H9 (cell line): ENCODE measurements around the gene DENND1A. TPM values are rescaled to one million over a fixed set of nuclear protein-coding genes. Genes with fewer than 3 reads are reported as not detected.

Experiments used
- DNase-seq: peaks from one replicate; pipeline ENCODE4 v3.0.0-alpha.2; 2017
- H2AFZ ChIP-seq: one replicate; pipeline ENCODE4 v1.6.1; 2013; ENCODE audit warnings: mild to moderate bottlenecking, low read length, control low read depth, moderate library complexity
- H2AK5ac ChIP-seq: 2 replicates; pipeline ENCODE4 v1.6.1; 2013; ENCODE audit warnings: low read length, control low read depth, mixed read lengths; ENCODE audit not compliant: insufficient read length
- H2BK120ac ChIP-seq: one replicate; pipeline ENCODE4 v1.6.1; 2013; ENCODE audit warnings: low read depth, mild to moderate bottlenecking, low read length, control low read depth, inconsistent platforms; ENCODE audit not compliant: poor library complexity, severe bottlenecking
- H2BK12ac ChIP-seq: 2 replicates; pipeline ENCODE4 v1.6.1; 2013; ENCODE audit warnings: low read length, control low read depth, mixed read lengths, low read depth; ENCODE audit not compliant: insufficient read length
- H2BK15ac ChIP-seq: 2 replicates; pipeline ENCODE4 v1.6.1; 2013; ENCODE audit warnings: low read depth, low read length, control low read depth
- H2BK20ac ChIP-seq: one replicate; pipeline ENCODE4 v1.6.1; 2013; ENCODE audit warnings: low read depth, mild to moderate bottlenecking, low read length, control low read depth, inconsistent platforms; ENCODE audit not compliant: poor library complexity, severe bottlenecking
- H2BK5ac ChIP-seq: 2 replicates; pipeline ENCODE4 v1.6.1; 2013; ENCODE audit warnings: low read length, control low read depth, mixed read lengths; ENCODE audit not compliant: insufficient read length
- H3K14ac ChIP-seq: 2 replicates; pipeline ENCODE4 v1.6.1; 2013; ENCODE audit warnings: low read length, control low read depth; ENCODE audit not compliant: insufficient read depth
- H3K18ac ChIP-seq: 2 replicates; pipeline ENCODE4 v1.6.1; 2013; ENCODE audit warnings: low read depth, mild to moderate bottlenecking, mixed read lengths, low read length, control low read depth; ENCODE audit not compliant: insufficient read length
- H3K23ac ChIP-seq: 2 replicates; pipeline ENCODE4 v1.6.1; 2013; ENCODE audit warnings: low read length, control low read depth, mixed read lengths, low read depth; ENCODE audit not compliant: insufficient read length
- H3K23me2 ChIP-seq: 2 replicates; pipeline ENCODE4 v1.6.1; 2013; ENCODE audit warnings: low read depth, mild to moderate bottlenecking, mixed read lengths, low read length, control low read depth; ENCODE audit not compliant: insufficient read length, poor library complexity, severe bottlenecking
- H3K27ac ChIP-seq: 2 replicates; pipeline ENCODE4 v1.5.1; 2013; ENCODE audit warnings: low read length, control low read depth, mixed read lengths, low read depth; ENCODE audit not compliant: insufficient read length
- H3K27me3 ChIP-seq: 2 replicates; pipeline ENCODE4 v1.6.1; 2013; ENCODE audit warnings: low read length, control low read depth, inconsistent platforms; ENCODE audit not compliant: insufficient read depth
- H3K4ac ChIP-seq: 2 replicates; pipeline ENCODE4 v1.6.1; 2013; ENCODE audit warnings: low read depth, mild to moderate bottlenecking, control low read depth, inconsistent platforms, low read length, moderate library complexity
- H3K4me1 ChIP-seq: 2 replicates; pipeline ENCODE4 v1.6.1; 2013; ENCODE audit warnings: low read length, control low read depth, inconsistent platforms; ENCODE audit not compliant: insufficient read depth
- H3K4me2 ChIP-seq: 2 replicates; pipeline ENCODE4 v1.6.1; 2013; ENCODE audit warnings: low read length, control low read depth, mixed read lengths; ENCODE audit not compliant: insufficient read length, insufficient read depth
- H3K56ac ChIP-seq: 2 replicates; pipeline ENCODE4 v1.6.1; 2013; ENCODE audit warnings: low read depth, mild to moderate bottlenecking, mixed read lengths, low read length, control low read depth; ENCODE audit not compliant: insufficient read length
- H3K79me1 ChIP-seq: 2 replicates; pipeline ENCODE4 v1.6.1; 2013; ENCODE audit warnings: low read depth, mild to moderate bottlenecking, moderate library complexity, low read length, control low read depth, inconsistent platforms; ENCODE audit not compliant: insufficient read depth, poor library complexity, severe bottlenecking
- H3K79me2 ChIP-seq: 2 replicates; pipeline ENCODE4 v1.6.1; 2013; ENCODE audit warnings: low read length, control low read depth, inconsistent platforms; ENCODE audit not compliant: insufficient read depth
- H3K9ac ChIP-seq: 2 replicates; pipeline ENCODE4 v1.6.1; 2013; ENCODE audit warnings: low read length, control low read depth, mixed read lengths; ENCODE audit not compliant: insufficient read length; ENCODE audit errors: extremely low read depth
- H3K9me3 ChIP-seq: one replicate; pipeline ENCODE4 v1.6.1; 2013; ENCODE audit warnings: low read depth, low read length, inconsistent platforms; ENCODE audit not compliant: control insufficient read depth
- H3T11ph ChIP-seq: one replicate; pipeline ENCODE4 v1.6.1; 2013; ENCODE audit warnings: mild to moderate bottlenecking, low read length, control low read depth, inconsistent platforms
- H4K20me1 ChIP-seq: one replicate; pipeline ENCODE4 v1.6.1; 2013; ENCODE audit not compliant: control insufficient read depth, insufficient read length, insufficient read depth
- H4K5ac ChIP-seq: 2 replicates; pipeline ENCODE4 v1.6.1; 2013; ENCODE audit warnings: low read depth, mild to moderate bottlenecking, mixed read lengths, low read length, control low read depth; ENCODE audit not compliant: insufficient read length
- H4K8ac ChIP-seq: replicated peaks from 2 replicates; pipeline ENCODE4 v1.6.1; 2013; ENCODE audit warnings: low read length, control low read depth, mixed read lengths, low read depth; ENCODE audit not compliant: insufficient read length
- H4K91ac ChIP-seq: 2 replicates; pipeline ENCODE4 v1.6.1; 2013; ENCODE audit warnings: low read depth, mild to moderate bottlenecking, moderate library complexity, mixed read lengths, low read length, control low read depth; ENCODE audit not compliant: insufficient read length
- H3K27ac Mint-ChIP-seq, 3 experiments: 2 replicates in 2 of 3; 3 replicates in 1 of 3; pipeline ENCODE4 v1.8.0; 2020 to 2021; ENCODE audit warnings: mixed read lengths in 3 of 3, mild to moderate bottlenecking in 1 of 3, moderate library complexity in 1 of 3
- H3K27me3 Mint-ChIP-seq: 2 replicates; pipeline ENCODE4 v1.8.0; 2021; ENCODE audit warnings: low read depth, mild to moderate bottlenecking, moderate library complexity, mixed read lengths
- H3K36me3 Mint-ChIP-seq, 3 experiments: 2 replicates in 2 of 3; 3 replicates in 1 of 3; pipeline ENCODE4 v1.8.0; 2020 to 2021; ENCODE audit warnings: low read depth in 3 of 3, mixed read lengths in 3 of 3; ENCODE audit not compliant: insufficient read depth in 1 of 3
- H3K4me1 Mint-ChIP-seq, 2 experiments: 2 replicates each; pipeline ENCODE4 v1.8.0; 2020; ENCODE audit warnings: mixed read lengths in 2 of 2
- H3K4me3 Mint-ChIP-seq, 2 experiments: 2 replicates in 1 of 2; 3 replicates in 1 of 2; pipeline ENCODE4 v1.8.0; 2020 to 2021; ENCODE audit warnings: mild to moderate bottlenecking in 2 of 2, mixed read lengths in 2 of 2, moderate library complexity in 1 of 2
- H3K9me3 Mint-ChIP-seq, 2 experiments: 2 replicates in 1 of 2; 3 replicates in 1 of 2; pipeline ENCODE4 v1.8.0; 2020; ENCODE audit warnings: mild to moderate bottlenecking in 2 of 2, mixed read lengths in 2 of 2, moderate library complexity in 1 of 2
- CTCF ChIP-seq: fragments of 200-600 bp; sonication (generic); conservative IDR thresholded peaks from 3 replicates; pipeline ENCODE4 v1.8.0; 2021; ENCODE audit warnings: antibody characterized with exemption, mild to moderate bottlenecking
- WGBS: extraction: QIAGEN DNeasy Blood & Tissue Kit; methylation state at CpG from one replicate; pipeline ENCODE4 v1.1.7; 2013; ENCODE audit warnings: missing lambda C conversion rate, low lambda C conversion rate, mixed read lengths; ENCODE audit not compliant: insufficient read length; ENCODE audit errors: extremely low coverage; 5-methylcytosine and 5-hydroxymethylcytosine counted together
- total RNA-seq: library from RNA; stranded (reverse); gene quantifications from 2 replicates; pipeline ENCODE4 v1.2.1, GENCODE V29; 2021

Gene DENND1A
- total RNA-seq, 1 experiment from 2014 or later: 20.4 TPM

- Histone ChIP-seq H3K23me2 (no peaks in the 10 kb centered on the region), H2BK120ac (no peak overlapping the region), H2BK12ac (no peak overlapping the region), H3K4me2 (no peak overlapping the region), H3K18ac (no peak overlapping the region), H4K91ac (no peak overlapping the region), H4K8ac (no peak overlapping the region), H3K79me1 (no peaks in the 10 kb centered on the region), H4K20me1 (no peaks in the 10 kb centered on the region), H3K79me2 (no peaks in the 10 kb centered on the region), H2AK5ac (no peak overlapping the region), H3K23ac (no peak overlapping the region), H3K9me3 (no peaks in the 10 kb centered on the region), H3K27ac (no peak overlapping the region), H3K4ac (no peak overlapping the region), H3K9ac (no peak overlapping the region), H3K27me3 (no peaks in the 10 kb centered on the region; the same call in 1 of the 2 replicates), H3K56ac (no peak overlapping the region), H3T11ph (no peak overlapping the region), H3K14ac (no peak overlapping the region), H2BK20ac (no peak overlapping the region), H3K4me1 (no peaks in the 10 kb centered on the region), H2BK15ac (no peak overlapping the region), H2BK5ac (no peak overlapping the region), H2AFZ (no peak overlapping the region), H4K5ac (no peak overlapping the region)
- H3K36me3 Mint-ChIP-seq: peaks cover 0 to 26% (median 0%) of the 10 kb centered on the region in 3 experiments; a peak in 3 of 7 replicates
- no peak overlapping the region for H3K27ac Mint-ChIP-seq
- TF ChIP-seq CTCF: no peak
- no peaks in the 10 kb centered on the region; a peak in 1 of 5 replicates for H3K9me3 Mint-ChIP-seq
- H3K4me3 Mint-ChIP-seq: no peak overlapping the region
- WGBS: no CpG with 5 or more reads among the region's 13 CpGs
- H3K27me3 Mint-ChIP-seq: peaks cover 21% of the 10 kb centered on the region
- DNase-seq: no peak
- H3K4me1 Mint-ChIP-seq: peaks cover 32 to 42% of the 10 kb centered on the region in 2 experiments
These were observed 559.8 kb downstream of the DENND1A start for GRCh38 chr9:123370108-123370507.
